IMR-90 (cell line): ENCODE data around the gene MARCHF7. TPM values are rescaled to one million over a fixed set of nuclear protein-coding genes. Genes with fewer than 3 reads are reported as not detected.
"Not testable (repeated sequence)": the region's sequence is repeated elsewhere in the genome, so short reads cannot be mapped to it uniquely, and the experiment has no call there.

Experiments
- ATAC-seq: fragments of 200-7000 bp; cut with Tn5 transposase; 2 replicates; pipeline ENCODE4 v1.9.1; 2020; ENCODE audit warnings: low read depth, mild to moderate bottlenecking, moderate library complexity
- BruUV-seq: library from RNA; stranded (reverse); fragments of 400-500 nt; replicated peaks from 2 replicates; lab custom pipeline; 2021; lab: Mats Ljungman, UMichigan
- CTCF ChIA-PET: fragments of 300-600 bp; formaldehyde crosslinking; extraction: SDS; loops from one replicate; lab custom pipeline; 2021; ENCODE audit warnings: antibody characterized with exemption; lab: Yijun Ruan, JAX
- POLR2A ChIA-PET: fragments of 300-600 bp; sonication (Branson Sonifier 250); formaldehyde crosslinking; loops from one replicate; lab custom pipeline; 2022; ENCODE audit warnings: antibody characterized with exemption; ENCODE audit not compliant: unreplicated experiment; lab: Charles Lee
- DNase-seq: peaks from one replicate; pipeline ENCODE4 v3.0.0; 2013
- H2AFZ ChIP-seq: replicated peaks from 2 replicates; pipeline ENCODE3; 2013; ENCODE audit warnings: low read length, mild to moderate bottlenecking; ENCODE audit not compliant: poor library complexity
- H2AK5ac ChIP-seq: 2 replicates; pipeline ENCODE4 v1.6.1; 2013; ENCODE audit warnings: low read depth, low read length, inconsistent platforms
- H2AK9ac ChIP-seq: replicated peaks from 2 replicates; pipeline ENCODE3; 2013; ENCODE audit warnings: mild to moderate bottlenecking, low read depth, low read length, moderate library complexity; ENCODE audit not compliant: poor library complexity
- H2BK120ac ChIP-seq: 2 replicates; pipeline ENCODE4 v1.6.1; 2013; ENCODE audit warnings: low read depth, low read length, inconsistent platforms
- H2BK15ac ChIP-seq: 3 replicates; pipeline ENCODE4 v1.6.1; 2013; ENCODE audit warnings: low read depth, low read length, inconsistent platforms
- H2BK20ac ChIP-seq: 2 replicates; pipeline ENCODE4 v1.6.1; 2013; ENCODE audit warnings: low read depth, mild to moderate bottlenecking, inconsistent platforms, low read length, moderate library complexity
- H2BK5ac ChIP-seq: 2 replicates; pipeline ENCODE4 v1.6.1; 2013; ENCODE audit warnings: mild to moderate bottlenecking, low read depth, low read length, inconsistent platforms; ENCODE audit not compliant: poor library complexity, severe bottlenecking
- H3K14ac ChIP-seq: replicated peaks from 2 replicates; pipeline ENCODE4 v1.6.1; 2013; ENCODE audit warnings: low read depth, low read length, inconsistent platforms
- H3K18ac ChIP-seq: 2 replicates; pipeline ENCODE4 v1.6.1; 2013; ENCODE audit warnings: low read depth, low read length, control low read depth
- H3K23ac ChIP-seq: 2 replicates; pipeline ENCODE4 v1.6.1; 2013; ENCODE audit warnings: low read depth, low read length, inconsistent platforms
- H3K27ac ChIP-seq: 2 replicates; pipeline ENCODE4 v1.5.1; 2013; ENCODE audit warnings: mild to moderate bottlenecking, control low read depth, low read length; ENCODE audit not compliant: insufficient read depth
- H3K27me3 ChIP-seq: 2 replicates; pipeline ENCODE4 v1.6.1; 2013; ENCODE audit warnings: low read length; ENCODE audit not compliant: control insufficient read depth, insufficient read depth
- H3K36me3 ChIP-seq: 2 replicates; pipeline ENCODE4 v1.6.1; 2013; ENCODE audit warnings: low read length, mixed read lengths; ENCODE audit not compliant: control insufficient read depth, insufficient read depth
- H3K4ac ChIP-seq: 2 replicates; pipeline ENCODE4 v1.6.1; 2013; ENCODE audit warnings: low read depth, low read length, inconsistent platforms
- H3K4me1 ChIP-seq: 2 replicates; pipeline ENCODE4 v1.6.1; 2013; ENCODE audit warnings: low read length, mixed read lengths; ENCODE audit not compliant: control insufficient read depth, insufficient read depth
- H3K4me2 ChIP-seq: 2 replicates; pipeline ENCODE4 v1.6.1; 2013; ENCODE audit warnings: low read depth, mild to moderate bottlenecking, control low read depth, low read length, moderate library complexity
- H3K4me3 ChIP-seq: 2 replicates; pipeline ENCODE4 v1.5.1; 2013; ENCODE audit warnings: low read depth, mild to moderate bottlenecking, control low read depth, low read length, moderate library complexity; ENCODE audit not compliant: insufficient read depth
- H3K56ac ChIP-seq: 2 replicates; pipeline ENCODE4 v1.6.1; 2013; ENCODE audit warnings: low read length, inconsistent platforms; ENCODE audit not compliant: insufficient read depth; ENCODE audit errors: extremely low read depth
- H3K79me1 ChIP-seq, 2 experiments: 2 replicates each; pipeline ENCODE4 v1.6.1; 2013; ENCODE audit warnings: low read length in 2 of 2, inconsistent platforms in 1 of 2, low read depth in 1 of 2
- H3K9ac ChIP-seq: 2 replicates; pipeline ENCODE4 v1.6.1; 2013; ENCODE audit warnings: low read depth, low read length, control low read depth
- H3K9me1 ChIP-seq: 2 replicates; pipeline ENCODE4 v1.6.1; 2013; ENCODE audit warnings: low read length, inconsistent platforms; ENCODE audit not compliant: insufficient read depth
- H3K9me3 ChIP-seq: 2 replicates; pipeline ENCODE4 v1.6.1; 2013; ENCODE audit warnings: low read length; ENCODE audit not compliant: control insufficient read depth, insufficient read depth
- H4K20me1 ChIP-seq: 2 replicates; pipeline ENCODE4 v1.6.1; 2013; ENCODE audit warnings: low read length, inconsistent platforms; ENCODE audit not compliant: insufficient read depth
- H4K5ac ChIP-seq: 2 replicates; pipeline ENCODE4 v1.6.1; 2013; ENCODE audit warnings: mild to moderate bottlenecking, low read depth, low read length, control low read depth
- H4K8ac ChIP-seq, 2 experiments: 2 replicates each; pipeline ENCODE4 v1.6.1; 2013; ENCODE audit warnings: low read depth in 2 of 2, low read length in 2 of 2, control low read depth in 1 of 2, inconsistent platforms in 1 of 2
- H4K91ac ChIP-seq: 2 replicates; pipeline ENCODE4 v1.6.1; 2013; ENCODE audit warnings: low read depth, low read length, inconsistent platforms; ENCODE audit not compliant: insufficient read depth
- POLR2A ChIP-seq: IDR thresholded peaks from 2 replicates; pipeline ENCODE4 v1.6.1; 2012; ENCODE audit warnings: mild to moderate bottlenecking, low read depth, low read length
- RCOR1 ChIP-seq: IDR thresholded peaks from 2 replicates; pipeline ENCODE4 v1.6.1; 2012; ENCODE audit warnings: mild to moderate bottlenecking, low read length, improper control_type of control experiment; ENCODE audit not compliant: insufficient replicate concordance
- WGBS, 2 experiments: methylation state at CpG; one replicate each; pipeline versions ENCODE4 v1.1.5 to v1.1.7; 2013; ENCODE audit warnings: missing lambda C conversion rate in 2 of 2; ENCODE audit not compliant: insufficient read length in 1 of 2; ENCODE audit errors: extremely low coverage in 2 of 2; 5-methylcytosine and 5-hydroxymethylcytosine counted together
- dilution Hi-C: fragments of 300-500 bp; cut with HindIII; formaldehyde crosslinking; loops from one replicate; pipeline ENCODE4 v1.14.3; 2018; ENCODE audit warnings: low sequenced_read_pairs; ENCODE audit not compliant: unreplicated experiment
- in situ Hi-C: fragments of 300-500 bp; cut with MboI; formaldehyde crosslinking; loops from 3 replicates; pipeline ENCODE4 v1.14.3; 2019; ENCODE audit warnings: low sequenced_read_pairs, inconsistent platforms, mixed read lengths
- intact Hi-C: fragments of 100-400 bp; cut with micrococcal nuclease; formaldehyde crosslinking; loops from 2 replicates; pipeline ENCODE4 v1.10.0; 2022
- polyA plus RNA-seq, 3 experiments: library from polyadenylated mRNA; depleted of rRNA; stranded (reverse); fragments of >200 nt; gene quantifications; 2 replicates each; pipeline ENCODE4 v1.2.3, GENCODE V29; 2012; ENCODE audit warnings: low replicate concordance in 1 of 3
- total RNA-seq: library from RNA; depleted of rRNA; stranded (reverse); fragments of >200 nt; gene quantifications from 2 replicates; pipeline ENCODE4 v1.2.3, GENCODE V29; 2012
- TF ChIP-seq, protein P1 (sequence below): conservative IDR thresholded peaks from 2 replicates; pipeline ENCODE4 v1.5.1; 2012; ENCODE audit warnings: mild to moderate bottlenecking, low read depth, low read length, improper control_type of control experiment

MARCHF7 gene
- total and polyA plus RNA-seq, 2 of the 4 experiments (the other 2 are of a cell fraction): 59.1 to 193 TPM

DNA sequence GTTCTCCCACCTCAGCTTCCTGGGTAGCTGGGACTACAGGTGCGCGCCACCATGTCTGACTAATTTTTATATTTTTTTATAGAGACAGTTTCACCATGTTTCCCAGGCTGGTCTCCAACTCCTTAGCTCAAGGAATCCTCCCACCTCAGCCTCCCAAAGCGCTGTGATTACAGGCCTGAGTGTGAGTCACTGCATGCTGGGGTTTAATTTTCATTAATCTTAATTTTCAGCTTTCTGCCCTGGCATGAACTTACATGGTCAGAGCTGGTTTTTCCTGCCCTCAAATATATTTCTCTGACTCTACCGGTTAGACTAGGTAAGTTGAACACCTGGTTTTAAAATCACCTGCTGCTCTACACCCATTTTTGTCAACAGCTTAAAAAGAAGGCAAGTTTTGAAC is 3.1 kb downstream of the MARCHF7 start (continued):
- TF ChIP-seq RCOR1 (no peak), POLR2A (no peak)
- TF ChIP-seq, protein P1, sequence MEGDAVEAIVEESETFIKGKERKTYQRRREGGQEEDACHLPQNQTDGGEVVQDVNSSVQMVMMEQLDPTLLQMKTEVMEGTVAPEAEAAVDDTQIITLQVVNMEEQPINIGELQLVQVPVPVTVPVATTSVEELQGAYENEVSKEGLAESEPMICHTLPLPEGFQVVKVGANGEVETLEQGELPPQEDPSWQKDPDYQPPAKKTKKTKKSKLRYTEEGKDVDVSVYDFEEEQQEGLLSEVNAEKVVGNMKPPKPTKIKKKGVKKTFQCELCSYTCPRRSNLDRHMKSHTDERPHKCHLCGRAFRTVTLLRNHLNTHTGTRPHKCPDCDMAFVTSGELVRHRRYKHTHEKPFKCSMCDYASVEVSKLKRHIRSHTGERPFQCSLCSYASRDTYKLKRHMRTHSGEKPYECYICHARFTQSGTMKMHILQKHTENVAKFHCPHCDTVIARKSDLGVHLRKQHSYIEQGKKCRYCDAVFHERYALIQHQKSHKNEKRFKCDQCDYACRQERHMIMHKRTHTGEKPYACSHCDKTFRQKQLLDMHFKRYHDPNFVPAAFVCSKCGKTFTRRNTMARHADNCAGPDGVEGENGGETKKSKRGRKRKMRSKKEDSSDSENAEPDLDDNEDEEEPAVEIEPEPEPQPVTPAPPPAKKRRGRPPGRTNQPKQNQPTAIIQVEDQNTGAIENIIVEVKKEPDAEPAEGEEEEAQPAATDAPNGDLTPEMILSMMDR: no peak

DNA sequence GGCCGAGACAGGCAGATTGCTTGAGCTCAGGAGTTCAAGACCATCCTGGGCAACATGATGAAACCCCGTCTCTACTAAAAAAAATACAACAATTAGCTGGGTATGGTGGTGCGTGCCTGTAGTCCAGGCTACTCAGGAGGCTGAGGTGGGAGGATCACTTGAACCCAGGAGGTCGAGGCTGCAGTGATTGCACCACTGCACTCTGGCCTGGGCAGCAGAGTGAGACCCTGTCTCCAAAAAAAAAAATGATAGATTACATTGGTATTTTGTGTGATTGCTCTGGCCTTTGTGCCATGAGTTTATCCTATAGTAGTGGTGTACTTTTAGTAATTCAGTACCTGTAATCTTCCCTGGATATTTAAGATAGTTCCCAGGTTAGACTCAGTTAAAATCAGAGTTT is 4.1 kb downstream of the MARCHF7 start:
- POLR2A ChIA-PET: interaction anchor here (0.5 kb wide), 1 partner anchor 62 kb away, joined by 3 read pairs; no protein-coding TSS in a partner anchor
- intact Hi-C loops: loop anchor here (10.0 kb wide), 2 partner anchors 482 to 512 kb away; no protein-coding TSS in a partner anchor
- H3K4me3 ChIP-seq, H3K18ac ChIP-seq, H3K56ac ChIP-seq, H2BK20ac ChIP-seq, H3K27ac ChIP-seq, BruUV-seq, H4K91ac ChIP-seq, H2AFZ ChIP-seq, DNase-seq, H4K8ac ChIP-seq, H3K9me3 ChIP-seq, H3K4me2 ChIP-seq, H2AK9ac ChIP-seq, H3K4me1 ChIP-seq, H2BK120ac ChIP-seq, H2BK15ac ChIP-seq, H2AK5ac ChIP-seq, in situ Hi-C loops, H3K4ac ChIP-seq, CTCF ChIA-PET, H4K5ac ChIP-seq, ATAC-seq, H3K14ac ChIP-seq, H2BK5ac ChIP-seq, dilution Hi-C loops, H3K23ac ChIP-seq, H3K9me1 ChIP-seq, H3K9ac ChIP-seq, H3K27me3 ChIP-seq: not testable (repeated sequence)
- Histone ChIP-seq H3K79me1 (peaks cover 0 to 26% of the 10 kb centered on the region in 2 experiments; a peak in 2 of 4 replicates), H3K36me3 (peaks cover 38% of the 10 kb centered on the region), H4K20me1 (peaks cover 82% of the 10 kb centered on the region)
- no CpG with 5 or more reads among the region's 4 CpGs for WGBS, 2 experiments
